UCSD-AML1 (cell line): Measurements from ENCODE around the gene RHOT2.

Source experiments
- DNase-seq: peaks from one replicate; lab custom pipeline; 2025; ENCODE audit not compliant: unreplicated experiment; lab: John Stamatoyannopoulos, UW

The RHOT2 gene

GRCh38 chr16:667780-668518, at the start of gene RHOT2:
RHOT2 (plus strand) TSS chr16:668132; CDS start chr16:668200, 68 bp downstream.
- peak; percentile 96 for DNase-seq

GRCh38 chr16:619476-620100, 48.3 kb upstream of the RHOT2 start:
- no peak for DNase-seq

- no peak for DNase-seq
These were observed 47.0 kb upstream of the RHOT2 start for GRCh38 chr16:620700-621525.

- no peak for DNase-seq
These were observed 46.3 kb upstream of the RHOT2 start for GRCh38 chr16:621526-622105.

- DNase-seq: no peak
These were observed 45.0 kb upstream of the RHOT2 start for GRCh38 chr16:622920-623280.

GRCh38 chr16:624526-625070, 43.3 kb upstream of the RHOT2 start:
- no peak for DNase-seq

GRCh38 chr16:625117-625976, 42.6 kb upstream of the RHOT2 start:
- DNase-seq: no peak

- no peak for DNase-seq
These were observed 41.8 kb upstream of the RHOT2 start for GRCh38 chr16:625977-626765.

GRCh38 chr16:626787-627453, 41.0 kb upstream of the RHOT2 start:
- no peak for DNase-seq

- no peak for DNase-seq
These were observed 40.3 kb upstream of the RHOT2 start for GRCh38 chr16:627454-628239.

- no peak for DNase-seq
These were observed 39.4 kb upstream of the RHOT2 start for GRCh38 chr16:628321-629061.

GRCh38 chr16:629185-629832, 38.6 kb upstream of the RHOT2 start:
- no peak for DNase-seq

GRCh38 chr16:629833-630248, 38.1 kb upstream of the RHOT2 start:
- no peak for DNase-seq

- no peak for DNase-seq
These were observed 37.6 kb upstream of the RHOT2 start for GRCh38 chr16:630249-630814.

GRCh38 chr16:630815-631405, 37.0 kb upstream of the RHOT2 start, which contains the start of gene WFIKKN1:
WFIKKN1 (plus strand) TSS chr16:630985; CDS start chr16:631254, 269 bp downstream.
- no peak for DNase-seq

- no peak for DNase-seq
These were observed 36.0 kb upstream of the RHOT2 start for GRCh38 chr16:631808-632358.
